Pancreas (tissue), 10 donors: Measurements from ENCODE around the gene PXDC1. TPM values are rescaled to one million over a fixed set of nuclear protein-coding genes. Genes with fewer than 3 reads are reported as not detected.
"Not testable (repeated sequence)": the region's sequence is repeated elsewhere in the genome, so short reads cannot be mapped to it uniquely, and the experiment has no call there.

Source experiments
- ATAC-seq, 4 donors: fragments of 200-7000 bp; cut with Tn5 transposase; one replicate each; pipeline versions ENCODE4 v1.8.0 to v1.9.1; 2020; ENCODE audit warnings: mild to moderate bottlenecking in 4 of 4, moderate library complexity in 4 of 4
- DNase-seq, 6 donors: peaks; one replicate each; pipeline ENCODE4 v3.0.0-alpha.2; 2020
- FAIRE-seq: peaks from 2 replicates; lab custom pipeline; 2012; peaks lifted over from hg19 to GRCh38; lab: Jason Lieb, UNC
- H3K27ac ChIP-seq, 4 donors: fragments of 200-600 bp; sonication (generic); 1 replicate in 3 of 4; 2 replicates in 1 of 4; pipeline versions ENCODE4 v1.5.0 to v1.8.0; 2020
- H3K27me3 ChIP-seq, 4 donors: fragments of 200-600 bp; one replicate each; pipeline ENCODE4 v1.8.0; 2021
- H3K36me3 ChIP-seq, 3 donors: fragments of 200-600 bp; sonication (generic) in 1 of 3; one replicate each; pipeline versions ENCODE4 v1.5.0 to v1.8.0; 2020 to 2021
- H3K4me1 ChIP-seq, 3 donors: fragments of 200-600 bp; one replicate each; pipeline ENCODE4 v1.8.0; 2021
- H3K4me3 ChIP-seq, 4 donors: fragments of 200-600 bp; sonication (generic) in 2 of 4; one replicate each; pipeline versions ENCODE4 v1.5.0 to v1.8.0; 2020 to 2021
- H3K9me3 ChIP-seq, 4 donors: fragments of 200-600 bp; one replicate each; pipeline ENCODE4 v1.8.0; 2021
- CTCF ChIP-seq, 4 donors: fragments of 200-600 bp; sonication (generic) in 3 of 4; IDR thresholded peaks; one replicate each; pipeline versions ENCODE4 v1.5.0 to v1.8.0; 2021; ENCODE audit warnings: antibody characterized with exemption in 4 of 4
- WGBS, 2 donors: extraction: QIAGEN DNeasy Blood & Tissue Kit; methylation state at CpG; one replicate each; pipeline ENCODE4 v1.1.7; 2013; 5-methylcytosine and 5-hydroxymethylcytosine counted together
- intact Hi-C, 3 donors: fragments of 100-400 bp; cut with DNase I; formaldehyde crosslinking; loops; one replicate each; pipeline versions ENCODE4 v1.11.1 to v1.14.2; 2022
- polyA plus RNA-seq, 2 donors: library from polyadenylated mRNA; stranded (reverse); fragments of 200-250 nt; gene quantifications; one replicate each; pipeline ENCODE4 v1.2.3, GENCODE V29; 2013
- total RNA-seq, 6 donors: library from RNA; stranded (reverse); fragmentation: NEBNext Ultra II Directional in 4 of 6; extraction: Animal tissue kit (Norgen Biotek cat#: 25700) in 4 of 6; gene quantifications; one replicate each; pipeline versions ENCODE4 v1.2.1 to v1.2.4, GENCODE V29; 2021 to 2023
- donor health status: healthy with polysubstance abuse.
- donor health status: DM: no; HTN: no; CAD: no; lungs with moderate emphysema.
- donor health status: DM: no; HTN: no; CAD: no.
- donor health status: control.
- donor health status: control.
- donor health status: Bipolar disorder and iron deficiency.
- donor health status: DM: yes; HTN: yes; CAD: no.
- donor health status: DM: no; HTN: no; CAD: no.
- donor health status: DM: no; HTN: no; CAD: no.
- donor health status: DM: yes; HTN: yes; CAD: no.

PXDC1 gene
- total and polyA plus RNA-seq, 8 donors, result 5.2 to 19.7 (median 11.1) TPM

- TF ChIP-seq CTCF (IDR thresholded peaks at IDR 0.05), result no peak
- no peaks in the 10 kb centered on the region for H3K9me3 ChIP-seq
- H3K36me3 ChIP-seq, result no peaks in the 10 kb centered on the region
- H3K27me3 ChIP-seq, result no peaks in the 10 kb centered on the region
- no peak for ATAC-seq
- intact Hi-C loops, result no loop called here
- no peak for FAIRE-seq
- no peaks in the 10 kb centered on the region for H3K4me1 ChIP-seq
- WGBS, 2 donors, result 93 to 95% methylated on average over 9 of the region's 9 CpGs
- DNase-seq, result no peak
- H3K27ac ChIP-seq, result no peak overlapping the region
- no peak overlapping the region for H3K4me3 ChIP-seq
Measured at GRCh38 chr6:3757241-3757641, 5.7 kb upstream of the PXDC1 start.

- no peaks in the 10 kb centered on the region for H3K9me3 ChIP-seq
- intact Hi-C loops, result no loop called here
- no peak for DNase-seq
- H3K4me1 ChIP-seq, result no peaks in the 10 kb centered on the region
- H3K4me3 ChIP-seq, result no peak overlapping the region
- WGBS, 2 donors, result 66 to 67% methylated on average over 3 of the region's 3 CpGs
- TF ChIP-seq CTCF (IDR thresholded peaks at IDR 0.05), result no peak
- H3K27ac ChIP-seq, result no peak overlapping the region
- no peaks in the 10 kb centered on the region for H3K27me3 ChIP-seq
- no peak for FAIRE-seq
- H3K36me3 ChIP-seq, result no peaks in the 10 kb centered on the region
- ATAC-seq, result no peak
Measured at GRCh38 chr6:3756546-3756945, 5.0 kb upstream of the PXDC1 start.

GRCh38 chr6:3755637-3756545 lies 4.4 kb upstream of the PXDC1 start:
- no peaks in the 10 kb centered on the region for H3K36me3 ChIP-seq
- ATAC-seq (no peak), DNase-seq (no peak), FAIRE-seq (no peak)
- intact Hi-C loops, result no loop called here
- TF ChIP-seq CTCF (IDR thresholded peaks at IDR 0.05), result no peak
- H3K27me3 ChIP-seq, result no peaks in the 10 kb centered on the region
- no peak overlapping the region for H3K4me3 ChIP-seq
- H3K27ac ChIP-seq, result no peak overlapping the region
- no peaks in the 10 kb centered on the region for H3K9me3 ChIP-seq
- WGBS, 2 donors, result 62 to 64% methylated on average over 11 of the region's 11 CpGs
- H3K4me1 ChIP-seq, result no peaks in the 10 kb centered on the region

- no peak for TF ChIP-seq CTCF (IDR thresholded peaks at IDR 0.05)
- WGBS, 2 donors, result 79 to 85% methylated on average over 3 of the region's 3 CpGs
- Histone ChIP-seq H3K36me3 (no peaks in the 10 kb centered on the region), H3K9me3 (no peaks in the 10 kb centered on the region), H3K4me3 (no peak overlapping the region), H3K27ac (no peak overlapping the region), H3K27me3 (no peaks in the 10 kb centered on the region), H3K4me1 (no peaks in the 10 kb centered on the region)
- DNase-seq (no peak), FAIRE-seq (no peak), ATAC-seq (no peak)
- intact Hi-C loops, result no loop called here
Measured at GRCh38 chr6:3754776-3755175, 3.3 kb upstream of the PXDC1 start.

- H3K9me3 ChIP-seq, H3K4me3 ChIP-seq, H3K27ac ChIP-seq, intact Hi-C loops, H3K36me3 ChIP-seq, H3K27me3 ChIP-seq, H3K4me1 ChIP-seq, FAIRE-seq, DNase-seq, ATAC-seq: not testable (repeated sequence)
- WGBS, 2 donors, result 93 to 97% methylated on average over 15 of the region's 15 CpGs
Measured at GRCh38 chr6:3754032-3754725, 2.7 kb upstream of the PXDC1 start.
